Fibroblast of the conjunctiva (primary cell): ENCODE data around the gene PARD6G.

Experiments used
- DNase-seq: peaks from one replicate; pipeline ENCODE4 v3.0.0-alpha.2; 2010; ENCODE audit warnings: low read depth

PARD6G gene

GRCh38 chr18:80210312-80211083, 36.8 kb downstream of the PARD6G start:
- no peak for DNase-seq

GRCh38 chr18:80208620-80209019, 38.7 kb downstream of the PARD6G start:
- DNase-seq, result no peak

- no peak for DNase-seq
Measured at GRCh38 chr18:80205294-80205693, 42.0 kb downstream of the PARD6G start.

GRCh38 chr18:80204142-80204541, 43.2 kb downstream of the PARD6G start:
- DNase-seq, result no peak

GRCh38 chr18:80203249-80203648, 44.1 kb downstream of the PARD6G start:
- no peak for DNase-seq

GRCh38 chr18:80202264-80202998, 44.9 kb downstream of the PARD6G start:
- no peak for DNase-seq

GRCh38 chr18:80201739-80202138, 45.6 kb downstream of the PARD6G start:
- DNase-seq, result no peak

GRCh38 chr18:80200932-80201672, 46.2 kb downstream of the PARD6G start:
- DNase-seq, result no peak

- no peak for DNase-seq
Measured at GRCh38 chr18:80200171-80200931, 47.0 kb downstream of the PARD6G start.

GRCh38 chr18:80198994-80199748, 48.1 kb downstream of the PARD6G start:
- no peak for DNase-seq

- DNase-seq, result no peak
Measured at GRCh38 chr18:80198391-80198790, 48.9 kb downstream of the PARD6G start.

- no peak for DNase-seq
Measured at GRCh38 chr18:80197528-80197927, 49.8 kb downstream of the PARD6G start.

- DNase-seq, result no peak
Measured at GRCh38 chr18:80196528-80197320, 50.6 kb downstream of the PARD6G start.

- no peak for DNase-seq
Measured at GRCh38 chr18:80194874-80195570, 52.3 kb downstream of the PARD6G start.

- no peak for DNase-seq
Measured at GRCh38 chr18:80193701-80194100, 53.6 kb downstream of the PARD6G start.

GRCh38 chr18:80192653-80193385, 54.5 kb downstream of the PARD6G start:
- no peak for DNase-seq

GRCh38 chr18:80191907-80192652, 55.2 kb downstream of the PARD6G start:
- no peak for DNase-seq

- no peak for DNase-seq
Measured at GRCh38 chr18:80191264-80191663, 56.0 kb downstream of the PARD6G start.
